RWPE1 (cell line): ENCODE data around the gene RPAP2.

Experiments used
- CTCF ChIA-PET: fragments of 350-600 bp; sonication (Branson Sonifier 250); formaldehyde crosslinking; extraction: SDS; loops from one replicate; lab custom pipeline; 2021; lab: Yijun Ruan, JAX
- POLR2A ChIA-PET: fragments of 400-600 bp; formaldehyde crosslinking; extraction: SDS; loops from one replicate; lab custom pipeline; 2020; ENCODE audit warnings: antibody characterized with exemption; ENCODE audit not compliant: low non-redundant PET; lab: Yijun Ruan, JAX
- DNase-seq: peaks from one replicate; pipeline ENCODE4 v3.0.0; 2012; ENCODE audit warnings: low spot score
- H3K27ac ChIP-seq: fragments of 450-650 bp; 2 replicates; pipeline ENCODE4 v1.5.1; 2017
- TF ChIP-seq, protein P1 (sequence below): fragments of 450-650 bp; conservative IDR thresholded peaks from 2 replicates; pipeline ENCODE4 v1.5.1; 2017; ENCODE audit warnings: low read depth, mild to moderate bottlenecking

RPAP2 gene

GRCh38 chr1:92398519-92398918, 99.7 kb downstream of the RPAP2 start:
- ChIA-PET CTCF (no interaction called here), POLR2A (no interaction called here)
- TF ChIP-seq, protein P1, sequence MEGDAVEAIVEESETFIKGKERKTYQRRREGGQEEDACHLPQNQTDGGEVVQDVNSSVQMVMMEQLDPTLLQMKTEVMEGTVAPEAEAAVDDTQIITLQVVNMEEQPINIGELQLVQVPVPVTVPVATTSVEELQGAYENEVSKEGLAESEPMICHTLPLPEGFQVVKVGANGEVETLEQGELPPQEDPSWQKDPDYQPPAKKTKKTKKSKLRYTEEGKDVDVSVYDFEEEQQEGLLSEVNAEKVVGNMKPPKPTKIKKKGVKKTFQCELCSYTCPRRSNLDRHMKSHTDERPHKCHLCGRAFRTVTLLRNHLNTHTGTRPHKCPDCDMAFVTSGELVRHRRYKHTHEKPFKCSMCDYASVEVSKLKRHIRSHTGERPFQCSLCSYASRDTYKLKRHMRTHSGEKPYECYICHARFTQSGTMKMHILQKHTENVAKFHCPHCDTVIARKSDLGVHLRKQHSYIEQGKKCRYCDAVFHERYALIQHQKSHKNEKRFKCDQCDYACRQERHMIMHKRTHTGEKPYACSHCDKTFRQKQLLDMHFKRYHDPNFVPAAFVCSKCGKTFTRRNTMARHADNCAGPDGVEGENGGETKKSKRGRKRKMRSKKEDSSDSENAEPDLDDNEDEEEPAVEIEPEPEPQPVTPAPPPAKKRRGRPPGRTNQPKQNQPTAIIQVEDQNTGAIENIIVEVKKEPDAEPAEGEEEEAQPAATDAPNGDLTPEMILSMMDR: no peak
- no peak overlapping the region for H3K27ac ChIP-seq
- no peak for DNase-seq

DNA sequence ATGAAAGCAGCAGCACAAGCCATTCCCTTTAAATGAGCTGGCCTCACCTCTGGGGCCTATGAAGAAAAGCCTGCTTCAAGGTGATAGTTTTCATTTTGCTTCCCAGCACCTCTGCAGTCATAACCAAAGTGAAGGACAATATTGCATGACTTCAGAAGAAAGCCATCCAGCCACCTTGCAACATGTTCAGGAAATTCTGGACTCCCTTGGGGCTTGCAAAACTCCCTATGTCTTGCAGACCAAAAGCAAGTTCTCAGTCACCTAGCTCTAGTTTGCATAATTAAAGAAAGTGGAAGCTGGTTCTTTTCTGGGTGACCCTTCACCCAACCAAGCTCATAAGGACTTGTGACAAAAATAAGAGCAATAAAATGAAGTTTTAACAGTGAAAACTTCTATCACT, 100.2 kb downstream of the RPAP2 start:
- CTCF ChIA-PET: no interaction called here
- no peak for DNase-seq
- H3K27ac ChIP-seq: no peak overlapping the region
- TF ChIP-seq, protein P1: no peak
- POLR2A ChIA-PET: no interaction called here

DNA sequence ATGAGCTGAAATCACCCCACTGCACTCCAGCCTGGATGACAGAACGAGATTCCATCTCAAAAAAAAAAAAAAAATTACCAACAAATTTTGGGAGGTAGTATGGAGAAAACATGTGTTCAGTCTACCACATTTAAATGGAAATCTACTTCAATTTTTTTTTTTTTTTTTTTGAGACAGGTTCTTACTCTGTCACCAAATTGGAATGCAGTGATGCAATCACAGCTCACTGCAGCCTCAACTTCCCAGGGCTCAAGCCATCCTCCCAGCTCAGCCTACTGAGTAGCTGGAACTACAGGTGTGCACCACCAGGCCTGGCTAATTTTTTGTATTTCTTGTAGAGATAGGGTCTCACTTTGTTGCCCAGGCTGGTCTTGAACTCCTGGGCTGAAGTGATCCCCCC, 105.8 kb downstream of the RPAP2 start:
- POLR2A ChIA-PET: interaction anchor here (0.7 kb wide), 1 partner anchor 933 kb away, joined by 5 read pairs; no protein-coding TSS in a partner anchor
- no peak for DNase-seq
- TF ChIP-seq, protein P1: no peak

GRCh38 chr1:92408825-92409224, 110.0 kb downstream of the RPAP2 start:
- ChIA-PET CTCF (interaction anchor here (0.6 kb wide), 2 partner anchors 100 to 142 kb away, joined by 3 to 4 read pairs; no protein-coding TSS in a partner anchor), POLR2A (no interaction called here)
- DNase-seq: no peak
- H3K27ac ChIP-seq: no peak overlapping the region
- TF ChIP-seq, protein P1: no peak

More for the DNA sequence above, 105.8 kb downstream of the RPAP2 start:
- H3K27ac ChIP-seq: no peak overlapping the region
- CTCF ChIA-PET: no interaction called here

DNA sequence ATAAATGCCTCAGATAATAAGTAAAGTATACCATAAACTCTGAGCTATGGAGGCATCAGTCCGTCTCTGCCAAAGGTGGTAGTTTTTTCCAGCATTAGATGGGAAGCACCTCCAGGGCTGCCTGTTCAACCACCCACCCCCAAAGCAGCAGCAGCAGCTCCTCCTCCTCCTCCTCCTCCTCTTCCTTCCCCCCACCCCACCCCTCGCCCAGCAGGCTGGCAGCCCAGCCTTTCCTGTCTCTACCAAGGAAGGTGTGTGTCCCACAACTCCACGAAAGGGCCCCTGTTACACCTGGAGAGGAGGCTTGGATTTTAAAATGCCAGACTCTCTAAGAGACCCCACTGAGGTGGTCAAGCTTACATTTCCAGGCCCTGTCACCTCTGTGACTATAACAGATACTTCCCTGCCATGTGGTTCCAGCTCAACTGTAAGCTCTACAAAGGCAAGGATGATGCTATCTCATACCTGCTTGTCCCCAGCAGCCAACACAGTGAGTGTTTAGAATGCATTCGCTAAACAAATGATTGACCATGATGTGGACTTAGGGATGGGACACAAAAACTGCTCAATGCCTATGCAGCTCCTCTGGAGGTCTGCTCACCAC, 111.2 kb downstream of the RPAP2 start:
- ChIA-PET CTCF (no interaction called here), POLR2A (no interaction called here)
- H3K27ac ChIP-seq: no peak overlapping the region
- TF ChIP-seq, protein P1: no peak
- no peak for DNase-seq

- H3K27ac ChIP-seq: no peak overlapping the region
- POLR2A ChIA-PET: no interaction called here
- TF ChIP-seq, protein P1: no peak
- CTCF ChIA-PET: no interaction called here
- no peak for DNase-seq
Observed at GRCh38 chr1:92410706-92411105, 111.8 kb downstream of the RPAP2 start.
